ENCODE data around the gene SH2D3C.
A peak's percentile ranks its signal among the peaks of the same experiment; 100 is the strongest.

SH2D3C gene

DNA sequence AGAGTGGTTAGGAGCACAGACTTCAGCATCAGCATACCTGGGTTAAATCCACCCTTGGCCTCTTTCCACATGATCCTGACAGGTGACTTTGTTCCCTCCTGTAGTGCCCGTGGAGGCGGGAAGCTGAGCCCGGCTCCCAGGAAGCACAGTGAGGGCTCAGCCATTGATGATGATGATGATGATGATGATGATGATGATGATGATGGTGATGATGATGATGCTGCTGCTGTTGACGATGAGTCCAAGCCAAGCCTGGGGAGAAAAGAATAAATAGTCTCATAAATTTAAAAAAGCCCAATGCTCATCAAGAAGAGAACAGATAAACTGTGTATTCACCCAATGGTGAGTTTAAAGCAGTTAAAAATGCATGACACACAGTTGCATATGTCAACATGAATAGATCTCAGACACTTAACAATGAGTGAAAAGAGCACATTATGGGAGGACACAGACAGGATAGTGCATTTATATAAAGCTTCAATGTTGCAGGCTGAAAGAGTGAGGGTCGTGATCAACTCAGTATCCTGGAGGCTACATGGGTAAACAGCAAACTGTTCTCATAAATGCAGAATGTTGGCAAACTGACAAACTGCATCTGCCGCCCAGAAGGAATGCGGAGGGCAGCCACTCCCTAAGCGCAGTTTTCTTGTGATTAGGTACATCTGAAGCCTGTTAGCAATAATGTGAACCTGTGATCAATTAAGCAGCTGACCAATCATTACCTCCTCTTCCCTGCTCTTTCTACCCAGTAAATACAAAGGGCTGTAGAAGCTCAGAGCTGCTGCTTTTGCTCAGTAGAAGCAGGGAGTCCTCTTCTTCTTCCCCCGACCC is 83.4 kb downstream of the SH2D3C start:
- peak; percentile 48 for DNase-seq (ENCODE audit: low read depth)

DNA sequence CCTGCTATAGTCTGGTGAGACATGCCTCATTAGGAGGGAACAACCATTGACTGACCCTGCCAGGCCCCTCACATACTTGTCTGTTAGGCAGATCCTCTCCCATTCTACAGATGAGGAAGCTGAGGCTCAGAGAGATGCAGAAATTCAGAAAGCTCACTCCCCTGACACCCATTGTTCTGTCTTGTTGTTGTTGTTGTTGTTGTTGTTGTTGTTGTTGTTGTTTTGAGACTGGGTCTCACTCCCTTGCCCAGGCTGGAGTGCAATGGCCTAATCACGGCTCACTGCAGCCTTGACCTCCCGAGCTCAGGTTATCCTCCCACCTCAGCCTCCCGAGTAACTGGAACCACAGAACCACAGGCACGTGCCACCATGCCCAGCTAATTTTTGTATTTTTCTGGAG is 84.8 kb downstream of the SH2D3C start:
- DNase-seq (ENCODE audit: low read depth): no peak

DNA sequence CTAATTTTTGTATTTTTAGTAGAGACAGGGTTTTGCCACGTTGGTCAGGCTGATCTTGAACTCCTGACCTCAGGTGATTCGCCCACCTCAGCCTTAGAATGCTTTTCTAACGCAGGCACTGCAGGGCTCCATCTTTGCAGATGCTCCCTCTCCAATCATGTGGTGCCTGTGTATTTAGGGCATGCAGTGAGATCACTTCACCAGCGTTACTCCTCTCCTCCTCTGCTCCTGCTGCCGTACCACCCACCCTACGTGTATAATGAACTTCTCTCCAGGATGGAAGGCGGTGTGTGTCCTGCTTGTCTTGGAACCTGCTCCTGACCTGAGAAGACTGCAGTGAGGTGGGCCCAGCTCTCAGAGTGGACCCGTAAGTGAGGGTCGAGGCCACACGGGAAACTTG is 85.3 kb downstream of the SH2D3C start:
- DNase-seq (ENCODE audit: low read depth): no peak

DNA sequence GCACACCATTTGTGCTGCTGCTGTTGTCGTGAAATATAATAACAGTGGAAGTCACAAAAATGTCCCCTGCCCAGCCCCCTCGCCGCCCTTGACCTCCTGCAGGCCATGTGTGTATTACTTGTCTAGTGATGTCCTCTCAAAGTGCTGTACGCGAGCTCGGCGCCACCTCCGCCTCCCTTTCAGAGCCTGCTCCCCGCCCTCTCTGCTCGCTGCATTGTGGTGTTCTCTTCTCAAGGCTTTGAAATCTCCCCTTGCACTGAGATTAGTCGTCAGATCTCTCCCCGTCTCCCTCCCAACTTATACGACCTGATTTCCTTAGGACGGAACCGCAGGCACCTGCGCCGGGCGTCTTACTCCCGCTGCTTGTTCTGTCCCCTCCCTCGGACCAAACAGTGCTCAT is 86.4 kb downstream of the SH2D3C start:
- no peak for DNase-seq (ENCODE audit: low read depth)

DNA sequence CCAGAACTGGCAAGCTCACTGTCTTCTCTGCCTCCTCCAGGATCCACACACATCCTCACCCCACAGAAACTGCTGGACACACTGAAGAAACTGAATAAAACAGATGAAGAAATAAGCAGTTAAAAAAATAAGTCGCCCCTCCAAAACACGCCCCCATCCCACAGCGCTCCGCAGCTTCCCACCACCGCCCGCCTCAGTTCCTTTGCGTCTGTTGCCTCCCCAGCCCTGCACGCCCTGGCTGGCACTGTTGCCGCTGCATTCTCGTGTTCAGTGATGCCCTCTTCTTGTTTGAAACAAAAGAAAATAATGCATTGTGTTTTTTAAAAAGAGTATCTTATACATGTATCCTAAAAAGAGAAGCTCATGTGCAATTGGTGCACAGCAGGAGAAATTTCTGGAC is 87.7 kb downstream of the SH2D3C start:
- no peak for DNase-seq (ENCODE audit: low read depth)

DNA sequence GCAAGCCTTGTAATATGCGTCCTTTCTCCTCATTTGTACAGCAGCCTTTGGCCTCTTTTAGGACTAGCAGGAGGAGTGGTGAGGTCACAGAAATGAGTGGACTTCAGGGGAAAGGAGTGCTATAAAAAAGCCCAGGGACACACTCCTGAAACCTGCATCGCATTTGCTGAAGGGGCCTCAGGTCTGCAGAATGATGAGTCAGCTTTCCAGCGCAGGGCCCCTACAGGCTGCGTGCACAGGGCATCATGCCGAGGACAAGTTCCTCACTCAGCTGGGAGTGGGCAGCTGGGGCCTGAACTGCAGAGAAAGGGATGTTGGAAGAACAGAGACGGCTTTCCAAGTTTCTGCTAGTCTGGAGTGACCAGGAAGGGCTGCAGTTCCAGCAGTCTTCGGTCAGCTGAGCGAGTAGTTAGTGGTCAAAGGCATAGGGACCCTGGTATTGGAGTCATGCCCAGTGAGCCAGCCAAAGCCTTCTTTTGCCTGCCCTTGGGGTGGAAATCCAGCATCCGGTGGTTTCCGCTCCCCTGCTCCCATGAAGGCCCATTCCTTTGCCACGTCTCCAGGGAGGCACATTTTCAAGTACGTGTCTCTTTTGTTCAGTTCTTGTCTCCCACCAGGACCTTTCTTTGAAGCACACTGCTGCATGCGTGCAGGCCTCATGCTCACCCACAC is 89.0 kb downstream of the SH2D3C start:
- DNase-seq (ENCODE audit: low read depth): no peak
